NCI-H1436 treated with DMSO at 0.1 percent for 48 hours (cell line): ENCODE data around the gene SRRM3.
"Not testable (repeated sequence)": the region's sequence is repeated elsewhere in the genome, so short reads cannot be mapped to it uniquely, and the experiment has no call there.

Experiments used
- DNase-seq: peaks from one replicate; lab custom pipeline; 2025; lab: John Stamatoyannopoulos, UW

The SRRM3 gene

GRCh38 chr7:76262683-76263402, 61.1 kb downstream of the SRRM3 start:
- DNase-seq: no peak

- DNase-seq: no peak
Observed at GRCh38 chr7:76265299-76265698, 63.6 kb downstream of the SRRM3 start.

- no peak for DNase-seq
Observed at GRCh38 chr7:76267107-76267893, 65.6 kb downstream of the SRRM3 start.

- DNase-seq: no peak
Observed at GRCh38 chr7:76267894-76268183, 66.1 kb downstream of the SRRM3 start.

GRCh38 chr7:76268376-76268775, 66.7 kb downstream of the SRRM3 start:
- no peak for DNase-seq

GRCh38 chr7:76269895-76270294, 68.2 kb downstream of the SRRM3 start:
- DNase-seq: no peak

GRCh38 chr7:76271384-76271783, 69.7 kb downstream of the SRRM3 start:
- DNase-seq: not testable (repeated sequence)

GRCh38 chr7:76272142-76272541, 70.4 kb downstream of the SRRM3 start:
- no peak for DNase-seq

GRCh38 chr7:76272851-76273497, 71.3 kb downstream of the SRRM3 start:
- no peak for DNase-seq

- DNase-seq: no peak
Observed at GRCh38 chr7:76273503-76273902, 71.8 kb downstream of the SRRM3 start.

GRCh38 chr7:76278540-76278939, 76.8 kb downstream of the SRRM3 start:
- DNase-seq: no peak

- DNase-seq: no peak
Observed at GRCh38 chr7:76280408-76280807, 78.7 kb downstream of the SRRM3 start.

- DNase-seq: no peak
Observed at GRCh38 chr7:76281006-76281705, 79.5 kb downstream of the SRRM3 start.

GRCh38 chr7:76281706-76282343, 80.1 kb downstream of the SRRM3 start:
- DNase-seq: no peak

GRCh38 chr7:76282344-76283253, 80.9 kb downstream of the SRRM3 start:
- no peak for DNase-seq

- DNase-seq: no peak
Observed at GRCh38 chr7:76283254-76284159, 81.8 kb downstream of the SRRM3 start.

GRCh38 chr7:76285604-76286374, 84.1 kb downstream of the SRRM3 start:
- DNase-seq: no peak

GRCh38 chr7:76286842-76287403, 85.2 kb downstream of the SRRM3 start:
- no peak for DNase-seq

- not testable (repeated sequence) for DNase-seq
Observed at GRCh38 chr7:76290847-76291350, 89.2 kb downstream of the SRRM3 start.
